Neural progenitor cell (in vitro differentiated cells): ENCODE results near the gene TP63. TPM values are rescaled to one million over a fixed set of nuclear protein-coding genes. Genes with fewer than 3 reads are reported as not detected.

Experiments
- DNase-seq: peaks from one replicate; pipeline ENCODE4 v3.0.0-alpha.2; 2016; ENCODE audit warnings: low spot score
- H2AFZ ChIP-seq: fragments of 200-600 bp; sonication (generic); replicated peaks from 2 replicates; pipeline ENCODE4 v1.6.1; 2016; ENCODE audit warnings: antibody characterized with exemption
- H3F3A ChIP-seq: fragments of 200-600 bp; sonication (generic); 2 replicates; pipeline ENCODE4 v1.6.1; 2016; ENCODE audit warnings: antibody characterized with exemption, low read depth
- H3K27ac ChIP-seq: fragments of 200-600 bp; sonication (generic); 2 replicates; pipeline ENCODE4 v1.5.1; 2016; ENCODE audit warnings: mild to moderate bottlenecking
- H3K27me3 ChIP-seq: fragments of 200-600 bp; sonication (generic); 2 replicates; pipeline ENCODE4 v1.6.1; 2016; ENCODE audit warnings: mild to moderate bottlenecking, moderate library complexity
- H3K36me3 ChIP-seq: fragments of 200-600 bp; sonication (generic); 2 replicates; pipeline ENCODE4 v1.5.1; 2016
- H3K4me1 ChIP-seq: fragments of 200-600 bp; sonication (generic); 2 replicates; pipeline ENCODE4 v1.6.1; 2016; ENCODE audit warnings: mixed run types
- H3K4me2 ChIP-seq: fragments of 200-600 bp; sonication (generic); 2 replicates; pipeline ENCODE4 v1.6.1; 2016
- H3K4me3 ChIP-seq: fragments of 200-600 bp; sonication (generic); 2 replicates; pipeline ENCODE4 v1.5.1; 2016
- H3K79me2 ChIP-seq: fragments of 200-600 bp; sonication (generic); 2 replicates; pipeline ENCODE4 v1.6.1; 2016; ENCODE audit warnings: low read depth
- H3K9ac ChIP-seq: fragments of 200-600 bp; sonication (generic); 2 replicates; pipeline ENCODE4 v1.6.1; 2016
- H3K9me3 ChIP-seq: fragments of 200-600 bp; sonication (generic); 2 replicates; pipeline ENCODE4 v1.5.1; 2016; ENCODE audit warnings: low read depth
- H4K20me1 ChIP-seq: fragments of 200-600 bp; sonication (generic); 2 replicates; pipeline ENCODE4 v1.6.1; 2016; ENCODE audit warnings: low read depth
- H3K27ac Mint-ChIP-seq: 3 replicates; pipeline ENCODE4 v1.8.0; 2021; ENCODE audit warnings: mixed read lengths
- H3K27me3 Mint-ChIP-seq: 2 replicates; pipeline ENCODE4 v1.8.0; 2022; ENCODE audit warnings: low read depth, mild to moderate bottlenecking, inconsistent platforms, moderate library complexity, mixed read lengths; ENCODE audit not compliant: insufficient read depth
- H3K36me3 Mint-ChIP-seq: 3 replicates; pipeline ENCODE4 v1.8.0; 2021; ENCODE audit warnings: mixed read lengths
- H3K4me1 Mint-ChIP-seq: 3 replicates; pipeline ENCODE4 v1.8.0; 2021; ENCODE audit warnings: mixed read lengths
- H3K4me3 Mint-ChIP-seq: 3 replicates; pipeline ENCODE4 v1.8.0; 2021; ENCODE audit warnings: mild to moderate bottlenecking, moderate library complexity, mixed read lengths
- H3K9me3 Mint-ChIP-seq: 3 replicates; pipeline ENCODE4 v1.8.0; 2020; ENCODE audit warnings: mixed read lengths
- EZH2 ChIP-seq: fragments of 200-600 bp; sonication (generic); IDR thresholded peaks from 2 replicates; pipeline ENCODE4 v1.6.1; 2017; ENCODE audit warnings: antibody characterized with exemption, mild to moderate bottlenecking, moderate library complexity
- EZH2phosphoT487 ChIP-seq: fragments of 200-600 bp; sonication (generic); IDR thresholded peaks from 2 replicates; pipeline ENCODE4 v1.6.1; 2017; ENCODE audit warnings: antibody characterized with exemption
- total RNA-seq: library from RNA; depleted of rRNA; stranded (reverse); fragments of >200 nt; gene quantifications from 2 replicates; pipeline ENCODE4 v1.2.3, GENCODE V29; 2015; ENCODE audit warnings: low replicate concordance
- TF ChIP-seq, protein P1 (sequence below): fragments of 200-600 bp; sonication (generic); IDR thresholded peaks from 2 replicates; pipeline ENCODE4 v1.5.1; 2017; ENCODE audit warnings: antibody characterized with exemption, mild to moderate bottlenecking

The TP63 gene
- total RNA-seq, 1 donor from 2014 or later: 0.62 TPM

DNA sequence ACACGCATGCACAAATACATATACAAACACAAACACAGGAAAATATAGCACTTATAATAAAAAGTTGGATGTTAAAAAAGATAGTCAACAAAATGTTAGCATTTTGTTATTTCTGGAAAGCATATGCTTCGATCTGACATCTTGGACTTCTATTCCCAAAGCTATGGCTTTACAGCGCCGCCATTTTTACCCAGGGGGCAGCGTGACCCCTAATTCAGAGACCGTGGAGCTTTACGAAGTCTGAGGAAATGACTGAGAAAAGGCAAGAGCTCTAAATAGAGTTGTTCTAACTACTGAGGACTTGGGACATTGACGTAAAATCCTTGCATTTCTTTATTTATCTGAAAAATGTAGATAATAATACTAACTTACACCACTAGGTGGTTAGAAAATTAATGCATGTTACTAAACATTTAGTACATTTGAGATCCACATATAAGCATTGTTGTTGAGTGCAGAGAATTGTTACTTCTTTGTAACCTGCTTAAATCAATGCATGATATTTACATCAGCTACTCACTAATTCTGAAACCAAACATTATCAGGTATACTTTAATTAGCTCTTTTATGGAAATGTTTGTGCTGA is 155.4 kb downstream of the TP63 start:
- Histone ChIP-seq H3K4me2 (no peak overlapping the region), H3K4me1 (no peaks in the 10 kb centered on the region), H3K9me3 (no peaks in the 10 kb centered on the region), H3K27ac (no peak overlapping the region), H3K27me3 (peaks cover 36% of the 10 kb centered on the region), H3K9ac (no peak overlapping the region), H3F3A (no peaks in the 10 kb centered on the region), H2AFZ (no peak overlapping the region), H3K4me3 (no peak overlapping the region), H3K36me3 (no peaks in the 10 kb centered on the region), H3K79me2 (no peaks in the 10 kb centered on the region), H4K20me1 (no peaks in the 10 kb centered on the region)
- H3K4me3 Mint-ChIP-seq: no peak overlapping the region
- no peak for TF ChIP-seq EZH2
- TF ChIP-seq, protein P1, sequence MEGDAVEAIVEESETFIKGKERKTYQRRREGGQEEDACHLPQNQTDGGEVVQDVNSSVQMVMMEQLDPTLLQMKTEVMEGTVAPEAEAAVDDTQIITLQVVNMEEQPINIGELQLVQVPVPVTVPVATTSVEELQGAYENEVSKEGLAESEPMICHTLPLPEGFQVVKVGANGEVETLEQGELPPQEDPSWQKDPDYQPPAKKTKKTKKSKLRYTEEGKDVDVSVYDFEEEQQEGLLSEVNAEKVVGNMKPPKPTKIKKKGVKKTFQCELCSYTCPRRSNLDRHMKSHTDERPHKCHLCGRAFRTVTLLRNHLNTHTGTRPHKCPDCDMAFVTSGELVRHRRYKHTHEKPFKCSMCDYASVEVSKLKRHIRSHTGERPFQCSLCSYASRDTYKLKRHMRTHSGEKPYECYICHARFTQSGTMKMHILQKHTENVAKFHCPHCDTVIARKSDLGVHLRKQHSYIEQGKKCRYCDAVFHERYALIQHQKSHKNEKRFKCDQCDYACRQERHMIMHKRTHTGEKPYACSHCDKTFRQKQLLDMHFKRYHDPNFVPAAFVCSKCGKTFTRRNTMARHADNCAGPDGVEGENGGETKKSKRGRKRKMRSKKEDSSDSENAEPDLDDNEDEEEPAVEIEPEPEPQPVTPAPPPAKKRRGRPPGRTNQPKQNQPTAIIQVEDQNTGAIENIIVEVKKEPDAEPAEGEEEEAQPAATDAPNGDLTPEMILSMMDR: peak; percentile 39
- no peak overlapping the region for H3K27ac Mint-ChIP-seq
- H3K4me1 Mint-ChIP-seq: no peaks in the 10 kb centered on the region
- peaks cover 4% of the 10 kb centered on the region for H3K27me3 Mint-ChIP-seq
- no peaks in the 10 kb centered on the region for H3K36me3 Mint-ChIP-seq
- DNase-seq: no peak
- H3K9me3 Mint-ChIP-seq: no peaks in the 10 kb centered on the region

DNA sequence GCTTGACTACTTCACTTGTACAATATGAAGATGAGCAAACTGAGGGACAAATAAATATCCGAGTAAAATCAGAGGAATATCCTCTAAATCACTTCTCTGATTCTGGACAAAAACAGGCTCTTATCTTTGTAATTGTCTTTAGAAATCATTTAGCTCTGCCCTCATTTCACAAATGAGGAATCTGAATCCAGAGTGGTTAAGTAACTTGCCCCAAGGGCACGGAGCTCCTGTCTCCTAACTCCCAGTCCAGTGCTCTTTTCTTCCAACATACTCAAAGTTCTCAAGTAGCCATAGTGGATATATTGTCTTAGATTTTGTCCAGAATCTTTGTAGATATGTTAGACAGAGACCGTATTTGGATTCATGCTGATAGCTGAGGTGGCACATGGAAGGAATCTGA is 156.0 kb downstream of the TP63 start:
- H3K9ac ChIP-seq: no peak overlapping the region

DNA sequence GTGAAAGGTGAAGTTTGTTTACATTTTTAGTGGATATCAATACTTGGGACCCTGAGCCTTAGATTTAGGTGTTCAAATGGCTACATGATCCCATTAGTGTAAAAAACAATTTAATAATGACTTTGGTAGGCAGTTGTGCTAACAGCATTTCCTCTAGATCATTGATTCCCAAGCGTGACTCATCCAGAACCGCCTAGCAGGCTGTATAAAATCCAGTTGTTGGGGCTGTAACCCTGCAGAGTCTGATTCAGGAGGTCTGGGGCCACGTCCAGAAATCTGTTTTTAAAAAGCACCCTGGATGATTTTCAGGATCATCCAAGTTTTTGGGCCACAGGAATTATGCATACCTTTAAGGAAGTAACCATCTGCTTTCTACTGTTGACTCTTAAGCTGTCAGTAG is 156.4 kb downstream of the TP63 start:
- H3K27me3 ChIP-seq: peaks cover 31% of the 10 kb centered on the region
- H3K4me1 ChIP-seq: no peaks in the 10 kb centered on the region
- no peak overlapping the region for H3K27ac ChIP-seq
- no peak overlapping the region for H3K9ac ChIP-seq
- H3K27ac Mint-ChIP-seq: no peak overlapping the region
- H3K4me1 Mint-ChIP-seq: no peaks in the 10 kb centered on the region
- H3K79me2 ChIP-seq: no peaks in the 10 kb centered on the region
- H3K4me3 Mint-ChIP-seq: no peak overlapping the region
- H2AFZ ChIP-seq: no peak overlapping the region
- H3K36me3 Mint-ChIP-seq: no peaks in the 10 kb centered on the region
- H3K9me3 ChIP-seq: no peaks in the 10 kb centered on the region
- TF ChIP-seq EZH2phosphoT487: no peak
- TF ChIP-seq EZH2: no peak
- TF ChIP-seq, protein P1: no peak
- peaks cover 4% of the 10 kb centered on the region for H3K27me3 Mint-ChIP-seq
- H3F3A ChIP-seq: no peaks in the 10 kb centered on the region
- H3K4me2 ChIP-seq: no peak overlapping the region
- no peaks in the 10 kb centered on the region for H4K20me1 ChIP-seq
- DNase-seq: no peak
- no peak overlapping the region for H3K4me3 ChIP-seq
- H3K36me3 ChIP-seq: no peaks in the 10 kb centered on the region
- H3K9me3 Mint-ChIP-seq: no peaks in the 10 kb centered on the region

More for the DNA sequence above, 156.0 kb downstream of the TP63 start:
- Histone ChIP-seq H3K27me3 (peaks cover 31% of the 10 kb centered on the region), H3K4me2 (no peak overlapping the region), H3K4me1 (no peaks in the 10 kb centered on the region), H3K27ac (no peak overlapping the region), H3F3A (no peaks in the 10 kb centered on the region), H2AFZ (no peak overlapping the region), H3K36me3 (no peaks in the 10 kb centered on the region), H3K79me2 (no peaks in the 10 kb centered on the region), H3K9me3 (no peaks in the 10 kb centered on the region), H4K20me1 (no peaks in the 10 kb centered on the region), H3K4me3 (no peak overlapping the region)
- Mint-ChIP-seq H3K9me3 (no peaks in the 10 kb centered on the region), H3K27me3 (peaks cover 4% of the 10 kb centered on the region), H3K27ac (no peak overlapping the region), H3K36me3 (no peaks in the 10 kb centered on the region), H3K4me1 (no peaks in the 10 kb centered on the region), H3K4me3 (no peak overlapping the region)
- no peak for TF ChIP-seq EZH2
- TF ChIP-seq, protein P1: no peak
- no peak for DNase-seq
